ENCODE results near the gene ZDHHC7.

ZDHHC7 gene

DNA sequence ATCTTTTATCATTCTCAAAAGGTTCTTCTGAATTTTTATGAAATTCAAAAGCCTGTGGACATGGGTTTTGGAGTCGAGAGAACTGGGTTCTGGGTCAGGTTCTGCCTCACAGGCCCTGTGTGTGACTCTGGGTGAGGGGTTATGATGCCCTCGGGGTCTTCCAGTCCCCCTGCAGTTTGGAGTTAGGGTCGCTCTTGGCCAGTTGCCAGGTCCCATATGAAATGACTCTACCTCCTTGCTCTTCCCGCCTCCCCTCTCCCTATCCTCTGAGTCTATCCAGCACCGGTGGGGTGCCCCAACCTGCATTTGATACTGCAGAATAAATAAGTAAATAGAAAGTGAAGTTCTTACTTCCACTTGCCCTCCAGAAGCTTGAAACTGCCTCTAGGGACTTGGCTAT, 54.1 kb downstream of the ZDHHC7 start:
- CTCF ChIA-PET: interaction anchor here (1.5 to 5.7 kb wide), 2 partner anchors 13 to 62 kb away, joined by 3 to 65 read pairs; no protein-coding TSS in a partner anchor
- POLR2A ChIA-PET: no interaction called here
- DNase-seq (ENCODE audit: extremely low spot score): no peak
- TF ChIP-seq CTCF (IDR thresholded peaks at IDR 0.05; ENCODE audit: control extremely low read depth, extremely low read depth, low read depth, missing control alignments): no peak

DNA sequence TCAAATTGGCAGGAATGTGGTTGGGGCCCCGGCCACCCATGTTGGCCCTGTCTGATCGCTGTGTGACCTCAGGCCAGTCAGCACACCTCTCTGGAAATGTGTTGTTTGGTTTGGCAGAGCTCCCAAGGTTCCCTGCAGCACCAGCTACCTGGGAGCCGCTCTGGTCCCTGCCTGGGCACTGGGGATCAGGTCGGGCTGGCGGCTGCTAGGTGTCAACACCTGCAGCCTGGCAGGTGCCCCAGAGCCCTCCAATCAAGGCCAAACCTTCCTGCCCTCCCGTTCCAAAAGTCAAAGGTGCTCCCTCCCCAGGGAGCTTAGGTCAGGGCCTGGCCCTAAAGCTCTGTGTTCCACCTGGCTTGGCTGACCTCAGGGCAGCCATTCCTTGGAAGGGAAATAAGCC, 55.9 kb downstream of the ZDHHC7 start:
- CTCF ChIA-PET: interaction anchor here (1.0 to 7.2 kb wide), 7 partner anchors 10 to 217 kb away, joined by 3 to 108 read pairs (median 21); no protein-coding TSS in a partner anchor

GRCh38 chr16:84953190-84953746, 58.1 kb downstream of the ZDHHC7 start:
- ChIA-PET CTCF (interaction anchor here (0.7 to 7.2 kb wide), 27 partner anchors 9 to 858 kb away, joined by 3 to 108 read pairs (median 6); no protein-coding TSS in a partner anchor), POLR2A (no interaction called here)
- no peak for DNase-seq (ENCODE audit: extremely low spot score)
- no peak for TF ChIP-seq CTCF (IDR thresholded peaks at IDR 0.05; ENCODE audit: control extremely low read depth, extremely low read depth, low read depth, missing control alignments)

More for the DNA sequence above, 55.9 kb downstream of the ZDHHC7 start:
- DNase-seq (ENCODE audit: extremely low spot score): no peak
- no peak for TF ChIP-seq CTCF (IDR thresholded peaks at IDR 0.05; ENCODE audit: control extremely low read depth, extremely low read depth, low read depth, missing control alignments)
- POLR2A ChIA-PET: no interaction called here

- CTCF ChIA-PET: interaction anchor here (0.7 to 7.2 kb wide), 43 partner anchors 10 to 857 kb away, joined by 3 to 108 read pairs (median 4); no protein-coding TSS in a partner anchor
- peak; percentile 88 for TF ChIP-seq CTCF (IDR thresholded peaks at IDR 0.05; ENCODE audit: control extremely low read depth, extremely low read depth, low read depth, missing control alignments)
- DNase-seq (ENCODE audit: extremely low spot score): peak; percentile 85
- POLR2A ChIA-PET: no interaction called here
Observed at GRCh38 chr16:84952335-84953189, 58.8 kb downstream of the ZDHHC7 start.

DNA sequence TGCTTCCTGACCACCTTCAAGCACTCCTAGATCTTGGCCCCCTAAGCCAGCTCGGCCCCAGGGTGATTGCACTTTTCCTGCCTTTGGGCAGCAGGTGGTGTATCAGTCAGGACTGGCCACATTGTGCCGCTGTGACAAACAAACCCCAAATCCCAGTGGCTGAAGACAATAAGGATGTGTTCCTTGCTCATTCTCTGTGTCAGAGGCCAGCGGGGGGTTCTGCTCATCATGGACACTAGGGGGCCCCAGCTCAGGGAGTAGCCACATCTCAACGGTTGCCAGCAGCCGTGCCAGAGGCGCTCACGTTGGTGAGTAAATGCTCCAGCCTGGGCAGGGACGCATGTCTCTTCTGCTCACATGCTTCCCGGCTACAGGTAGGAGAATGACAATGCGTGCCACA, 60.4 kb downstream of the ZDHHC7 start:
- peak; percentile 33 for TF ChIP-seq CTCF (IDR thresholded peaks at IDR 0.05; ENCODE audit: control extremely low read depth, extremely low read depth, low read depth, missing control alignments)
- ChIA-PET POLR2A (no interaction called here), CTCF (interaction anchor here (0.8 to 7.2 kb wide), 11 partner anchors 8 to 213 kb away, joined by 3 to 108 read pairs (median 7); no protein-coding TSS in a partner anchor)
- DNase-seq (ENCODE audit: extremely low spot score): no peak

GRCh38 chr16:84949772-84950436, 61.4 kb downstream of the ZDHHC7 start:
- ChIA-PET CTCF (interaction anchor here (0.9 to 7.2 kb wide), 7 partner anchors 7 to 212 kb away, joined by 3 to 108 read pairs (median 9); no protein-coding TSS in a partner anchor), POLR2A (no interaction called here)
- no peak for TF ChIP-seq CTCF (IDR thresholded peaks at IDR 0.05; ENCODE audit: control extremely low read depth, extremely low read depth, low read depth, missing control alignments)
- no peak for DNase-seq (ENCODE audit: extremely low spot score)

Measured in GM10248 (cell line).